Natural killer cell (primary cell): ENCODE data around the gene RSPH9. TPM values are rescaled to one million over a fixed set of nuclear protein-coding genes. Genes with fewer than 3 reads are reported as not detected.

Experiments used
- ATAC-seq, 3 donors: fragments of 150-1000 bp in 2 of 3; fragments of 200-7000 bp in 1 of 3; cut with Tn5 transposase; 1 replicate in 1 of 3; 2 replicates in 2 of 3; pipeline ENCODE4 v1.10.0; 2021; ENCODE audit warnings: mild to moderate bottlenecking in 2 of 3, moderate library complexity in 2 of 3
- DNase-seq, 2 donors: peaks; one replicate each; pipeline versions ENCODE4 v3.0.0 to v3.0.0-alpha.2; 2013 to 2021; ENCODE audit warnings: mixed read lengths in 1 of 2
- H3K27ac ChIP-seq: one replicate; pipeline ENCODE4 v1.5.1; 2013; ENCODE audit warnings: mild to moderate bottlenecking, low read length
- H3K27me3 ChIP-seq: one replicate; pipeline ENCODE4 v1.6.1; 2013; ENCODE audit warnings: low read length; ENCODE audit not compliant: control insufficient read depth, insufficient read depth
- H3K36me3 ChIP-seq: one replicate; pipeline ENCODE4 v1.6.1; 2013; ENCODE audit warnings: low read length; ENCODE audit not compliant: control insufficient read depth, insufficient read depth
- H3K4me1 ChIP-seq: one replicate; pipeline ENCODE4 v1.6.1; 2013; ENCODE audit warnings: low read length; ENCODE audit not compliant: control insufficient read depth, insufficient read depth
- H3K4me3 ChIP-seq: one replicate; pipeline ENCODE4 v1.5.1; 2013; ENCODE audit warnings: low read length
- H3K9me3 ChIP-seq: one replicate; pipeline ENCODE4 v1.6.1; 2013; ENCODE audit warnings: low read length; ENCODE audit not compliant: control insufficient read depth, insufficient read depth
- H3K27ac Mint-ChIP-seq, 2 donors: one replicate each; pipeline ENCODE4 v1.8.0; 2022; ENCODE audit warnings: mild to moderate bottlenecking in 2 of 2, mixed read lengths in 2 of 2, moderate library complexity in 1 of 2
- H3K27me3 Mint-ChIP-seq, 2 donors: one replicate each; pipeline ENCODE4 v1.8.0; 2022; ENCODE audit warnings: low read depth in 2 of 2, mixed read lengths in 2 of 2
- H3K36me3 Mint-ChIP-seq: one replicate; pipeline ENCODE4 v1.8.0; 2022; ENCODE audit warnings: mixed read lengths
- H3K4me1 Mint-ChIP-seq, 2 donors: one replicate each; pipeline ENCODE4 v1.8.0; 2022; ENCODE audit warnings: mixed read lengths in 2 of 2
- H3K4me3 Mint-ChIP-seq: one replicate; pipeline ENCODE4 v1.8.0; 2022; ENCODE audit warnings: mild to moderate bottlenecking, moderate library complexity, mixed read lengths
- H3K9me3 Mint-ChIP-seq, 2 donors: one replicate each; pipeline ENCODE4 v1.8.0; 2022; ENCODE audit warnings: mixed read lengths in 2 of 2
- CTCF ChIP-seq: fragments of 200-600 bp; IDR thresholded peaks from one replicate; pipeline ENCODE4 v1.8.0; 2022; ENCODE audit warnings: antibody characterized with exemption
- WGBS: methylation state at CpG from one replicate; pipeline ENCODE4 v1.1.7; 2013; ENCODE audit warnings: missing lambda C conversion rate; ENCODE audit not compliant: insufficient coverage; 5-methylcytosine and 5-hydroxymethylcytosine counted together
- intact Hi-C: fragments of 100-400 bp; cut with micrococcal nuclease; formaldehyde crosslinking; loops from one replicate; pipeline ENCODE4 v1.14.2; 2022
- total RNA-seq, 4 donors: library from RNA; stranded (reverse); fragments of 120-200 nt in 1 of 4; gene quantifications; one replicate each; pipeline versions ENCODE4 v1.2.3 to v1.2.4, GENCODE V29; 2013 to 2022

The RSPH9 gene
- total RNA-seq, 3 donors from 2014 or later (not counting 1 experiment from before 2014, with no cell fraction given): 0.23 TPM; not detected in 2

- Histone ChIP-seq H3K27ac (no peak overlapping the region), H3K4me3 (no peak overlapping the region), H3K4me1 (peaks cover 35% of the 10 kb centered on the region), H3K27me3 (no peaks in the 10 kb centered on the region), H3K9me3 (no peaks in the 10 kb centered on the region), H3K36me3 (peaks cover 47% of the 10 kb centered on the region)
- ATAC-seq (no peak), DNase-seq (no peak)
- WGBS: 98% methylated on average over 16 of the region's 16 CpGs
- no peaks in the 10 kb centered on the region for H3K27me3 Mint-ChIP-seq
- H3K4me3 Mint-ChIP-seq: no peak overlapping the region
- peaks cover 7% of the 10 kb centered on the region for H3K36me3 Mint-ChIP-seq
- peak overlapping the region; percentile 23 to 96 for H3K27ac Mint-ChIP-seq
- H3K4me1 Mint-ChIP-seq: peaks cover 23 to 42% of the 10 kb centered on the region in 2 donors
- H3K9me3 Mint-ChIP-seq: no peaks in the 10 kb centered on the region
- TF ChIP-seq CTCF: no peak
- intact Hi-C loops: loop anchor here (5.0 kb wide), 1 partner anchor 258 kb away; the partner anchor contains the start of gene ZNF318
Observed at GRCh38 chr6:43625393-43625992, 19.3 kb upstream of the RSPH9 start.

GRCh38 chr6:43627008-43627825, 17.6 kb upstream of the RSPH9 start:
- peaks cover 23 to 42% of the 10 kb centered on the region in 2 donors for H3K4me1 Mint-ChIP-seq
- H3K9me3 ChIP-seq: no peaks in the 10 kb centered on the region
- no peaks in the 10 kb centered on the region for H3K27me3 Mint-ChIP-seq
- 79% methylated on average over 4 of the region's 5 CpGs for WGBS
- peaks cover 37% of the 10 kb centered on the region for H3K4me1 ChIP-seq
- peak overlapping the region; percentile 14 for H3K27ac ChIP-seq
- TF ChIP-seq CTCF: no peak
- intact Hi-C loops: loop anchor here (5.0 kb wide), 1 partner anchor 260 kb away; the partner anchor contains the start of gene ZNF318
- H3K9me3 Mint-ChIP-seq: no peaks in the 10 kb centered on the region
- H3K27me3 ChIP-seq: no peaks in the 10 kb centered on the region
- peak overlapping the region; percentile 92 to 96 for H3K27ac Mint-ChIP-seq
- H3K36me3 ChIP-seq: peaks cover 30% of the 10 kb centered on the region
- no peak overlapping the region for H3K4me3 ChIP-seq
- ATAC-seq (no peak), DNase-seq (no peak)
- H3K4me3 Mint-ChIP-seq: peak overlapping the region; percentile 59
- H3K36me3 Mint-ChIP-seq: peaks cover 3% of the 10 kb centered on the region

GRCh38 chr6:43628393-43629103, 16.3 kb upstream of the RSPH9 start:
- Mint-ChIP-seq H3K27ac (peak overlapping the region; percentile 92 to 96), H3K36me3 (no peaks in the 10 kb centered on the region), H3K9me3 (no peaks in the 10 kb centered on the region), H3K4me1 (peaks cover 23 to 42% of the 10 kb centered on the region in 2 donors), H3K27me3 (no peaks in the 10 kb centered on the region), H3K4me3 (peak overlapping the region; percentile 97)
- intact Hi-C loops: loop anchor here (2.0 to 5.0 kb wide), 2 partner anchors 52 to 261 kb away; partner anchors contain the start of genes POLH, XPO5 and ZNF318
- H3K27ac ChIP-seq: peak overlapping the region; percentile 89
- DNase-seq: peak; percentile 33 to 70
- whole genome bisulfite sequencing: 4% methylated on average over 25 of the region's 25 CpGs
- peak overlapping the region; percentile 76 for H3K4me3 ChIP-seq
- TF ChIP-seq CTCF: no peak
- no peaks in the 10 kb centered on the region for H3K27me3 ChIP-seq
- peaks cover 20% of the 10 kb centered on the region for H3K36me3 ChIP-seq
- H3K9me3 ChIP-seq: no peaks in the 10 kb centered on the region
- peak in 2 of 3 donors; percentile 5 to 8 for ATAC-seq
- H3K4me1 ChIP-seq: peaks cover 37% of the 10 kb centered on the region
